IgD-negative memory B cell (primary cell): ENCODE data around the gene EYA2. TPM values are rescaled to one million over a fixed set of nuclear protein-coding genes. Genes with fewer than 3 reads are reported as not detected.

ENCODE experiments used
- H3K27ac Mint-ChIP-seq, 3 donors: one replicate each; pipeline ENCODE4 v1.8.0; 2020 to 2022; ENCODE audit warnings: mild to moderate bottlenecking in 3 of 3, mixed read lengths in 3 of 3, moderate library complexity in 1 of 3
- H3K27me3 Mint-ChIP-seq: one replicate; pipeline ENCODE4 v1.8.0; 2021; ENCODE audit warnings: mixed read lengths
- H3K36me3 Mint-ChIP-seq: one replicate; pipeline ENCODE4 v1.8.0; 2020; ENCODE audit warnings: mild to moderate bottlenecking, mixed read lengths
- H3K4me1 Mint-ChIP-seq, 3 donors: one replicate each; pipeline ENCODE4 v1.8.0; 2020 to 2022; ENCODE audit warnings: mixed read lengths in 3 of 3, mild to moderate bottlenecking in 1 of 3
- H3K4me3 Mint-ChIP-seq, 4 donors: one replicate each; pipeline ENCODE4 v1.8.0; 2020 to 2022; ENCODE audit warnings: mild to moderate bottlenecking in 4 of 4, mixed read lengths in 4 of 4, moderate library complexity in 3 of 4
- H3K9me3 Mint-ChIP-seq, 3 donors: one replicate each; pipeline ENCODE4 v1.8.0; 2020 to 2021; ENCODE audit warnings: mixed read lengths in 3 of 3, mild to moderate bottlenecking in 1 of 3
- polyA plus RNA-seq: library from polyadenylated mRNA; unstranded; fragments of 300-500 nt; fragmentation: Illumina TruSeq; gene quantifications from one replicate; pipeline ENCODE4 v1.2.3, GENCODE V29; 2021

Gene EYA2
- polyA plus RNA-seq, 1 donor from 2014 or later: 0.11 TPM

DNA sequence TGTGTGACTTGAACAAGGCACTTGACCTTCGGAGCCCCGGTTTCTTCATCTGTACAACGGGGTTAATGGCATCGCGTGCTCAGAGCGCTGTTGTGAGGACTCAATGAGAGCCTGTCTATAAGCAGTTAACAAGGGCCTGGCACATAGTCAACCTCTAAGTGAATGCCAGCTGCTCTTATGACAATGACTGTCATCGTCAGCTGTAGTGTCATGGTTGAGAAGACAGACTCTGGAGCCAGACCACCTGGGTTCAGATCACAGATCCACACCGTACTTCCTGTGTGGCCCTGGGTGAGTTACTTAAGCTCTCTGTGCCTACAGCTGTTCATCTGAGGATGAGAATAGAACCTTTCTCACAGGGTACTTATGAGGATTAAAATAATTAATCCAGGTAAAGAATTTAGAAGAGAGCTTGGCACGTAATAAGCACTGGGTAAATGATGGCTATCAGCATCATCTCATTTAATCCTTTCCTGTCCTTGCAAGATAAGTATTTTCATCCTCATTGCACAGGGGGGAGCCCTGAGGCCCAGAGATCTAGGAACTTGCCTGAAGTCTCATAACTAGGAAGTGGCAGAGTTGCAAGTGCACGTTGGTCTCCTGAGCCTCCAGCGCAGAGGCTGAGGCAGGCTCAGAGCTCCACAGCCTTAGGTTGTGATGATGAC is 105.3 kb downstream of the EYA2 start:
- no peak overlapping the region for H3K4me3 Mint-ChIP-seq
- H3K9me3 Mint-ChIP-seq: peaks cover 0 to 4% (median 2%) of the 10 kb centered on the region in 3 donors
- H3K27me3 Mint-ChIP-seq: peaks cover 4% of the 10 kb centered on the region
- H3K4me1 Mint-ChIP-seq: peaks cover 0 to 2% (median 0%) of the 10 kb centered on the region in 3 donors
- no peak overlapping the region for H3K27ac Mint-ChIP-seq
- peaks cover 8% of the 10 kb centered on the region for H3K36me3 Mint-ChIP-seq

DNA sequence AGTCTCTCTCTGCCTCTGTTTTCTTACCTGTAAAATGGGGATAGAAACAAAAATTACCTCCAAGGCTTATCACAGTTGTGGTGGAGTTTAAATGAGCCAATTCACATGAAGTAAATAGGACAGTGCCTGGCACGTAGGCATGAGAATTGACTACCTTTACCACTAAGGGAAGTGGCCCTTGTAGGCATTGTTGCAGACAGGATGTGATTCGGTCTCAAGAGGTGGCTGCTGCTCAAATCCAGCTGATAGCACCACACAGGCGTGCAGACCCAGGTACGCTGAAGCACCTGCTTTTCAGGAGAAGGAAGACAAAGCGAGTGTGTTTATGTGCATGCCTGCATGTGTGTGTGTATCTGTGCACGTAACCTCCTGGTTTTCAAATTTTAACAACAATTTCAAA is 108.6 kb downstream of the EYA2 start:
- Mint-ChIP-seq H3K9me3 (peaks cover 0 to 4% (median 2%) of the 10 kb centered on the region in 3 donors), H3K4me1 (no peaks in the 10 kb centered on the region), H3K4me3 (no peak overlapping the region), H3K36me3 (peaks cover 8% of the 10 kb centered on the region), H3K27me3 (peaks cover 8% of the 10 kb centered on the region), H3K27ac (peak overlapping the region in 1 of 3 donors; percentile 69)

DNA sequence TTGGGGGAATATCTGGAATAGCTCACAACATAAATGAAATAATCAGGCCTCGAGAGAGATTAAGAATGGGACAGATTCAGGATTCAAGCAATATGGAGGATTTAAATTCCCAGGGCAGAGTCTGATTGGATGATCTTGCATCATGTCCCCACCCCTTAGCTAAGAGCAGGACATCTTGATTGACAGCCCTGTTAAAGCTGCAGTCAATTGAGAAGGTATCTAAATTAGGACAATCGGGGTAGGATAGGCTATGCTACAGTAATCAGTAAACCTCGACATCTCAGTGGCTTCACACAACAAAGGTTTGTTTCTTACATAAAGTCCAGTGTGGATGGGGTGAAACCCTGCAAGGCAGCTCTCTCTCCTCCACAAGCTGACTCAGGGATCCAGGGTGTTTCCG is 109.5 kb downstream of the EYA2 start:
- Mint-ChIP-seq H3K4me3 (no peak overlapping the region), H3K9me3 (peaks cover 0 to 4% (median 2%) of the 10 kb centered on the region in 3 donors), H3K27me3 (peaks cover 8% of the 10 kb centered on the region), H3K4me1 (no peaks in the 10 kb centered on the region), H3K27ac (no peak overlapping the region), H3K36me3 (peaks cover 8% of the 10 kb centered on the region)

DNA sequence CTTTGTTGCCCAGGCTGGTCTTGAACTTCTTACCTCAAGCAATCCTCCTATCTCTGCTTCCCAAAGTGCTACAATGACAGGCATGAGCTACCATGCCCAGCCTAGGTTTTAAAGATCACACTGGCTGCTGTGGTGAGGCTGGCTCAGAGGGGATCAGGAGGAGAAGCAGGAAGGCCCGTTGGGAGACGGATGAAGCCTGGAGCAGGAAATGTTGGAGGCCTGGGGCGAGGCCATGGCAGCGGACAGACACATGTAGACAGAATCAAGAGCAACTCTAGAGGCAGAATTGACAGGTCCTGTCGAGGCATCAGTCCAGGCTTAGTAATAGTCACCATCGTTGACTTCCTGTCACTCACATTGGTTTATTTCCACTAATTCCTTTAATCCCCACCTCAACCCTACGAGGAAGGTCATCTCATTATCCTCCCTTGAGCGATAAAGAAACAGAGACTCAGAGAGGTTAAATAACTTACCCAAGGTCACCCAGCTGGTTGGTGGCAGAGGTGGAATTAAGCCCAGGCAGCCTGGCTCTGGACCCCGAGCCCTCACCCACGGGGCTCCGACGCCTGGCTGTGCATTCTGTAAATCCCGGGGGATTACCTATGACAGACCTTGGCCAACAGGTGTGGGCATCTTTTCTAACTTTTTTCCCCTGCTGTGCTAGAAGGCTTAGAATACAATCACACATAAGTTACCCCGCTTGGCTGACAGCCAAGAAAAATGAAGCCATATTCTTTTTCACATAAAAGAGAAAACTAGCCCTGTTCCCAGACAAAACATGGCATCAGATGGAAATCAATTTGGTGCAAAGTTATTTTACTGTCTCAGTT is 113.4 kb downstream of the EYA2 start:
- Mint-ChIP-seq H3K4me1 (no peaks in the 10 kb centered on the region), H3K27me3 (peaks cover 6% of the 10 kb centered on the region)

DNA sequence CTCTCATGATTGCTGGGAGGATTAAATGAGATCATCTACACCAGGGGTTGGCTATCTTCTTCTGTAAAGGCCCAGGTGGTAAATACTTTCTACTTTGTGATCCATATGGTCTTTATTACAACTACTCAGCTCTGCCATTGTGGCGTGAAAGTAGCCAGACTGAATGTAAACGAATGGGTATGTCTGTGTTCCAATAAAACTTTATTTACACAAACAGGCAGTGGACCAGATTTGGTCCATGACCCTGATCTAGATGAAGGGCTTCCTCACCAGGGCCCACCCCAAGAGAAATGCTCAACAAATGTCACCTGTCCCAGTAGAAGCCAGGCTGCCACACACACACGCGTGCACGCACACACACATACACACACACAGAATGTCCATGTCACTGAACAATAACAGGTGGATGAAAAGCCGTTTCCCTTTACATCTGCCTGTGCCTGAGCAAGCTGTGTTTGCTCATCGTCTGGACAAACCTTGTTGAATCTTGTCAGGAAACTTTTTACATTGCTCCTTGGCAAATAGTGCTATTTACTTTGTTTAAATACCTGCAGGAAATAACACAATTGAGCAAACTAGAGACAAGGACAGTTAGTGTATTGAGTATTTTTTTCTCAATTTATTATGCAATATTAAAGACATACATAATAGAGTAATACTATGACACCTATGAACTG is 114.3 kb downstream of the EYA2 start:
- no peak overlapping the region for H3K4me3 Mint-ChIP-seq
- H3K27me3 Mint-ChIP-seq: peaks cover 5% of the 10 kb centered on the region
- H3K4me1 Mint-ChIP-seq: no peaks in the 10 kb centered on the region
- peaks cover 0 to 4% (median under 1%) of the 10 kb centered on the region in 3 donors for H3K9me3 Mint-ChIP-seq
- H3K36me3 Mint-ChIP-seq: peaks cover 2% of the 10 kb centered on the region
- H3K27ac Mint-ChIP-seq: no peak overlapping the region

More for the DNA sequence above, 113.4 kb downstream of the EYA2 start:
- peaks cover 4% of the 10 kb centered on the region for H3K36me3 Mint-ChIP-seq
- H3K9me3 Mint-ChIP-seq: peaks cover 0 to 4% (median 2%) of the 10 kb centered on the region in 3 donors
- no peak overlapping the region for H3K27ac Mint-ChIP-seq
- H3K4me3 Mint-ChIP-seq: no peak overlapping the region

DNA sequence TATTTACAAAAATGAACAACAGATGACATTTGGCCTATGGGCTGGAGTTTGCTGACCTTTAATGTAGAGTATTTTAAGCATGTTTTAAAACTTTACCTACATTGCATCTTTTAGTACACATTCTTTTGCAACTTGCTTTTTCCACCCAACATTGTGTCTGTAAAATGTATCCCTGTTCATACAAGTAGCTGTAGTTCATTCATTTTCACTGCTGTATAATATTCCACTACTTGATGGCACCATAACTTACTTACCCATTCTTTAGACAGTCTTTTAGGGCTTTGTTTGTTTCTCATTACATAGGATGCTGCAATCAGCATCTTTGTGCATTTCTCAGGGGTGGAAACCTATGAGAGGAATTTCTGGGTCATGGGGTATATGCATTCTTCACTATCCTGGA is 115.1 kb downstream of the EYA2 start:
- Mint-ChIP-seq H3K27me3 (peaks cover 5% of the 10 kb centered on the region), H3K36me3 (peaks cover 2% of the 10 kb centered on the region), H3K27ac (no peak overlapping the region), H3K9me3 (no peaks in the 10 kb centered on the region), H3K4me1 (no peaks in the 10 kb centered on the region), H3K4me3 (no peak overlapping the region)

DNA sequence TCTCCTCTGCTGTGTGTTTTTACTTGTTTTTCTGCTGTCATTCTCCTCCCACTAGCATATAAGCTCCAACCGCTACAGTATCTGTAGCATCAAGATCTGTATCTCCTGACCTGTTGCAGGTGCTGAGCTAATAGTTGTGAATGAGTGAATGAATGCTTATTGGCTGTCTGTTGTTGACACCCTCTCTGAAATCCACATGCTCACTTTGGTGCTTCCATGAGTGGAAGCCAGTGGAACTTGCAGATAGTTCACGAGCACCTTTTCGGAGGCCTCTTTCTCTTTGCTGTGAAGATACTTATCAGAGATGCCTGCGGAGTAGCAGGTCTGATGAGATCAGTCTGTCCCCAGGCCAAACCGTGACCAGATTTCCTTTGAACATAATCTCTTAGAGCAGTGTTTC is 117.3 kb downstream of the EYA2 start:
- Mint-ChIP-seq H3K27ac (no peak overlapping the region), H3K36me3 (peaks cover 6% of the 10 kb centered on the region), H3K4me1 (no peaks in the 10 kb centered on the region), H3K4me3 (no peak overlapping the region), H3K9me3 (no peaks in the 10 kb centered on the region), H3K27me3 (peaks cover 8% of the 10 kb centered on the region)

DNA sequence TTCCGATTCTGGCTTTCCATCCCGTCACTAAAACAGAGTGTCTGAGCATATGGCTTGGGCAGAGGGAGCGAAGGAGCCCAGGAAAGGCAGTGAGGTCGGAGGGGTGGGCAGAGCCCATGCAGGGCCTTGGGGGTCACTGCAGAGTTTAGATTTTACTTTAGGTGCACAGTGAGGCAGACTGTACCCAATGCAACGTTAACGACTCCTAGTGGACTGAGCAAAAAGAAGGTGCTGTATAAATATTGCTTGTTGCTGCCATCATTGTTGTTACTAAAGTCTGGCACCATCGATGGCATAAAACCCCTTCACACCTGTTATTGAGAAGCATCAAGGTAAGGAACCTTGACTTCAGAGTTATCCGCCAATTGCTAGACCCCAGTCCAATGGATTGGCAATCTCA is 119.0 kb downstream of the EYA2 start:
- no peaks in the 10 kb centered on the region for H3K9me3 Mint-ChIP-seq
- no peak overlapping the region for H3K27ac Mint-ChIP-seq
- H3K27me3 Mint-ChIP-seq: peaks cover 4% of the 10 kb centered on the region

DNA sequence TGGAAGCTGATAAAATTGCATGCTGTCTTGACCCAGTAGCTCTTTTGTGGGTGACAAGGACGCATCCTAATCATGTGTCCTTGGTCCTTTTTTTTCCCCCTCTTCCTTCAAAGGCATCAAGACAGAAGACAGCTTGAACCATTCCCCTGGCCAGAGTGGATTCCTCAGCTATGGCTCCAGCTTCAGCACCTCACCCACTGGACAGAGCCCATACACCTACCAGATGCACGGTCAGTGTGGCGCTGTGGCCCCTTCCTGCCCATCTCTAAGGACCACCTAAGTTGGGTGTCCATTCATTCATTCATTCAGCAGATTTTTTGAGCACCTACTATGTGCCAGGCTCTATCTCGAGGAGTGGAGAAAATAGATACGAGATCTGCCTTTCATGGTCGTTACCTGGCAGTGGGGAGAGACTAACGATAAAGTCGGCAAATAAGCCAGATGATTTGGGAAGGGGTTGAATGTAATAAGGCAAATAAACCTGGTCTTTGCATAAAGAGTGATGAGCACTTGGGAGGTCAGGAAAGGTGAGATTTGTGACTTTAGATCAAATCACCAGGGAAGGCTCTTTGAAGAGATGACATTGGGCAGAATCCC is 121.5 kb downstream of the EYA2 start:
- peaks cover 4% of the 10 kb centered on the region for H3K36me3 Mint-ChIP-seq
- no peak overlapping the region for H3K27ac Mint-ChIP-seq
- H3K27me3 Mint-ChIP-seq: peaks cover 9% of the 10 kb centered on the region

More for the DNA sequence above, 119.0 kb downstream of the EYA2 start:
- Mint-ChIP-seq H3K4me1 (no peaks in the 10 kb centered on the region), H3K4me3 (no peak overlapping the region), H3K36me3 (peaks cover 6% of the 10 kb centered on the region)

DNA sequence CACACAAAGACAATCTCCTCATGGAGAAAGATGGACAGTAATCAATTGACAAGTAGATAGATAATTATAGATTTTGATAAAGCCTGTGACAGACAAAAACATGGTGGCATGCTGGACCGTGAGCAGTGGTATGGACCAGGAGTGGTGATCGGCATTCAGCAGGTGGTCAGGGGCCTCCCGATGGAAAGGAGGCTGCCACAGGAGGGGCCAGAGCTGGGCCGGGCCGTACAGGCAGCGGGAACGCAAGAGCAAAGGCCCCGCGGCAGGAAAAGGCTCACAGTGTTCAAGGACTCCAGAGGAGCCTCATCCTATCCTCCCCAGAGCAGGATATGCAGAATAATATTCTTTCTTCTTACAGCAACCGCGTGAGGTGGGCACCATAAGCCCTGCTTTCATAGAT is 123.7 kb downstream of the EYA2 start:
- peaks cover 0 to 4% (median 0%) of the 10 kb centered on the region in 3 donors for H3K9me3 Mint-ChIP-seq
- no peak overlapping the region for H3K4me3 Mint-ChIP-seq
- peaks cover 7% of the 10 kb centered on the region for H3K27me3 Mint-ChIP-seq
- H3K27ac Mint-ChIP-seq: no peak overlapping the region
- H3K4me1 Mint-ChIP-seq: no peaks in the 10 kb centered on the region
- peaks cover 4% of the 10 kb centered on the region for H3K36me3 Mint-ChIP-seq

More for the DNA sequence above, 121.5 kb downstream of the EYA2 start:
- Mint-ChIP-seq H3K4me1 (no peaks in the 10 kb centered on the region), H3K4me3 (no peak overlapping the region), H3K9me3 (peaks cover 0 to 4% (median 0%) of the 10 kb centered on the region in 3 donors)

DNA sequence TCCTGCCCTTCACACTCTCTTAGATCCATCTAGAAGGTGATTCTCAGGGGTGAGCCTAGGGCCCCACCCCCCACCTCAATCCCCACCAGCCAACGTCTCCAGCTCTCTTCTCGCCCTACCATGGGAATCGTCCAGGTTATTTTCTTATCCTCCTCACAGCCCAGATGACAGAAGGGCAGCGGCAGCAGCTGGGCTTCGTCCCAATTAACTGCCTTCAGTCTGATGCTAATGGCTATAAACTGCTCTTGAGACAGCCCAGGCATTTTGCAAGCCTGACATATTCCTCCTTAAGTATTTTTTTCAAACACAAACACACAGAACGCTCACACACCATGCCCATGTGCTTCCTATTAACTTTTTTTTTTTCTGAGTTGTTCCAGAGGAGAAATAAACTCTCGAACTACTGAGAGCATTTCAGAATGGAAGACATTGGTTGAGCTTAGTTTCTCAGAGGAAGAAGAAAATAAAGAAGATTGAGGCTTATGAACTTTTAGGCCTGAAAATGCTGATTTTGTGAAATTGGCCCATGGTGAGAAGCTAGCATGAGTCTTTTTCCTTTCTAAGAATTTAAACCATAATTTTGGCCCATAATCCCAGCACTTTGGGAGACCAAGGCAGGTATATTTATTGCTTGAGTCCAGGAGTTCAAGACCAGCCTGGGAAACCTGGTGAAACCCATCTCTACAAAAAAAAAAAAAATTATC is 124.6 kb downstream of the EYA2 start:
- no peak overlapping the region for H3K4me3 Mint-ChIP-seq
- H3K9me3 Mint-ChIP-seq: peaks cover 0 to 4% (median 0%) of the 10 kb centered on the region in 3 donors
- no peak overlapping the region for H3K27ac Mint-ChIP-seq
- no peaks in the 10 kb centered on the region for H3K4me1 Mint-ChIP-seq
- H3K27me3 Mint-ChIP-seq: peaks cover 11% of the 10 kb centered on the region
- peaks cover 4% of the 10 kb centered on the region for H3K36me3 Mint-ChIP-seq

DNA sequence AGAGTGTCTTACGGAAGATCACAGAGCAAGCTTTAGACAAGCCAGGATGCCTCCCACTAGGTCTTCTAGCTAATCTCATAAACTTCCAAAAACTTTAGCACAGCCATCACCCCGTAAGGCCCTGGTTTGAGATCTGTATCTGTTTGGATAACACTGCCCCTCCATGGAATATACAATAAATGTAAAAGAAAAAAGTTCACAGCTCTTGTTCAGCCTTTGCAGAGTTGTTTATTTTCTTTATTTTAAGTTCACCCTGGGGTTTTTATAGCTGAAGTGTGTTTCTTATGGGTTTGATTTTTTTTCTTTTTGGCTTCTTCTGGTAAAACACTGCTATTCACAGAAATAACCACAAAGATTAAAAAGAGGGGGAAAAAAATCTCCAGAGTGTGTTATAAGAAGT is 125.6 kb downstream of the EYA2 start:
- Mint-ChIP-seq H3K27me3 (peaks cover 14% of the 10 kb centered on the region), H3K4me1 (peaks cover 0 to 2% (median 2%) of the 10 kb centered on the region in 3 donors), H3K9me3 (peaks cover 0 to 4% (median 0%) of the 10 kb centered on the region in 3 donors), H3K36me3 (peaks cover 2% of the 10 kb centered on the region), H3K27ac (no peak overlapping the region), H3K4me3 (no peak overlapping the region)

DNA sequence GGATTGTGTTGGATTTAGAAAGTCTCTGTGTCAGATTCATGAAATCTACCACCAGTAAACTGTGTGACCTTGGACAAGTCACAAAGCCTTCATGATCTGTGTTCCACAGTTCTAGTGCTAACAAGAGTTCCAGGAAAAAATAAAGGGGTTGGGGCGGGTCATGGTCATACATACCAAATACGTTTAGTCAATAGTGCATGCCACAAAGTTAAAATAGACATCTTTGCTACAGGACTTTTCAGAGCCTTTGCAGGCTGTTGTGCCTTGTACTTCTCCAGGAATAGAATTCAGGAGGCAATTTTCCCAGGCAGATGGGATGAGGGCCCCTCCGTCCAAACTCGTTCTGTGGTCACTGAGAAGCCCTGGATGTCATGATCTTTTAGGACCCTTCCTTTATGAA is 127.2 kb downstream of the EYA2 start:
- H3K9me3 Mint-ChIP-seq: peaks cover 0 to 4% (median 0%) of the 10 kb centered on the region in 3 donors
- H3K4me3 Mint-ChIP-seq: no peak overlapping the region
- peaks cover 12% of the 10 kb centered on the region for H3K27me3 Mint-ChIP-seq
- no peak overlapping the region for H3K27ac Mint-ChIP-seq
- peaks cover 0 to 2% (median 2%) of the 10 kb centered on the region in 3 donors for H3K4me1 Mint-ChIP-seq
- no peaks in the 10 kb centered on the region for H3K36me3 Mint-ChIP-seq

DNA sequence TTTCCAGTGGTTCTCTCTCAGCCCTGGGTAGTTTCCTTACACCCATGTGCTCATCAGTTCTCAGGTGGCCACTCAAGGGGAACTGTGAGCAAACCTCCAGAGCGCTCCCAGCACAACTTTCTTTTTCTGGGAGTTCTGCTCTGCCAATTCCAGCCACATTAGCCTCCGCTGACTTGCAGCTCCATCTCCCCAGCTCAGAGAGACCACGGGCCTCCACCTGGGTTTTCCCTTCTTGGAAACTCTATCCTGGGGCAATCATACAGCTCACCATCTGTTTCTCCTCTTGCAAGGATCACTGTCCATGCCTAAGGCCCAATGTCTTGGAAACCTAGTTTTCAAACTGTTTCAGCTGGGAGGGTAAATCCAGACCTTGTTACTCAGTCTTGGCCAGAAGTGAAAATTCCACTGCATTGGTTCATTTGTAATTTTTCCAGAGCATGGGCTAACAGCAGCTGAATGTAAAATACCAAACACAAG is 129.9 kb downstream of the EYA2 start:
- Mint-ChIP-seq H3K4me3 (no peak overlapping the region), H3K4me1 (peaks cover 0 to 2% (median 2%) of the 10 kb centered on the region in 3 donors), H3K9me3 (peaks cover 0 to 2% (median 0%) of the 10 kb centered on the region in 3 donors), H3K27ac (no peak overlapping the region), H3K27me3 (peaks cover 13% of the 10 kb centered on the region), H3K36me3 (no peaks in the 10 kb centered on the region)
